NT2/D1 (cell line): Measurements from ENCODE around the gene AMZ1.
"Not testable (repeated sequence)": the region's sequence is repeated elsewhere in the genome, so short reads cannot be mapped to it uniquely, and the experiment has no call there.

Source experiments
- SUZ12 ChIP-seq: IDR thresholded peaks from 2 replicates; pipeline ENCODE4 v1.6.1; 2011; ENCODE audit not compliant: insufficient read length, insufficient read depth; ENCODE audit errors: extremely low read depth
- YY1 ChIP-seq: IDR thresholded peaks from 2 replicates; pipeline ENCODE4 v1.6.1; 2011; ENCODE audit not compliant: insufficient read length, insufficient read depth

GRCh38 chr7:2678454-2678853 lies 9.5 kb upstream of the AMZ1 start:
- not testable (repeated sequence) for TF ChIP-seq SUZ12, YY1
